MCF 10A (cell line): ENCODE results near the gene TNFRSF12A. TPM values are rescaled to one million over a fixed set of nuclear protein-coding genes. Genes with fewer than 3 reads are reported as not detected.
"Not testable (repeated sequence)": the region's sequence is repeated elsewhere in the genome, so short reads cannot be mapped to it uniquely, and the experiment has no call there.

Experiments
- BruUV-seq: library from RNA; stranded (reverse); fragments of 400-500 nt; replicated peaks from 2 replicates; lab custom pipeline; 2021; lab: Mats Ljungman, UMichigan
- CTCF ChIA-PET: fragments of 300-600 bp; sonication (Branson Sonifier 250); formaldehyde crosslinking; extraction: SDS; loops from one replicate; lab custom pipeline; 2021; ENCODE audit warnings: antibody characterized with exemption, inconsistent platforms; lab: Yijun Ruan, JAX
- POLR2A ChIA-PET: fragments of 300-600, 350-650 bp; sonication (Branson Sonifier 250); formaldehyde crosslinking; extraction: SDS; loops from one replicate; lab custom pipeline; 2020; ENCODE audit warnings: antibody characterized with exemption, inconsistent platforms; lab: Yijun Ruan, JAX
- DNase-seq: peaks from one replicate; pipeline ENCODE4 v3.0.0-alpha.2; 2018; ENCODE audit not compliant: unreplicated experiment
- H3K27ac Mint-ChIP-seq: one replicate; pipeline ENCODE4 v1.8.0; 2022; ENCODE audit warnings: mild to moderate bottlenecking, low read depth, mixed read lengths; ENCODE audit not compliant: unreplicated experiment
- H3K27me3 Mint-ChIP-seq: one replicate; pipeline ENCODE4 v1.8.0; 2022; ENCODE audit warnings: mixed read lengths; ENCODE audit not compliant: insufficient read depth, unreplicated experiment
- H3K36me3 Mint-ChIP-seq: one replicate; pipeline ENCODE4 v1.8.0; 2022; ENCODE audit warnings: mild to moderate bottlenecking, moderate library complexity, mixed read lengths; ENCODE audit not compliant: insufficient read depth, unreplicated experiment
- H3K4me1 Mint-ChIP-seq: one replicate; pipeline ENCODE4 v1.8.0; 2022; ENCODE audit warnings: mixed read lengths; ENCODE audit not compliant: insufficient read depth, unreplicated experiment
- H3K4me3 Mint-ChIP-seq: one replicate; pipeline ENCODE4 v1.8.0; 2022; ENCODE audit warnings: mild to moderate bottlenecking, moderate library complexity, mixed read lengths; ENCODE audit not compliant: unreplicated experiment
- H3K9me3 Mint-ChIP-seq: one replicate; pipeline ENCODE4 v1.8.0; 2022; ENCODE audit warnings: mixed read lengths; ENCODE audit not compliant: unreplicated experiment
- intact Hi-C: fragments of 100-400 bp; cut with micrococcal nuclease; formaldehyde crosslinking; loops from 2 replicates; pipeline ENCODE4 v1.14.1; 2022
- total RNA-seq: library from RNA; stranded (reverse); gene quantifications from 2 replicates; pipeline ENCODE4 v1.2.3, GENCODE V29; 2022
- TF ChIP-seq, protein P1 (sequence below): fragments of 200-600 bp; IDR thresholded peaks from one replicate; pipeline ENCODE4 v1.8.0; 2022; ENCODE audit warnings: antibody characterized with exemption, mild to moderate bottlenecking; ENCODE audit not compliant: unreplicated experiment

TNFRSF12A gene
- total RNA-seq, 1 experiment from 2014 or later: 641 TPM

DNA sequence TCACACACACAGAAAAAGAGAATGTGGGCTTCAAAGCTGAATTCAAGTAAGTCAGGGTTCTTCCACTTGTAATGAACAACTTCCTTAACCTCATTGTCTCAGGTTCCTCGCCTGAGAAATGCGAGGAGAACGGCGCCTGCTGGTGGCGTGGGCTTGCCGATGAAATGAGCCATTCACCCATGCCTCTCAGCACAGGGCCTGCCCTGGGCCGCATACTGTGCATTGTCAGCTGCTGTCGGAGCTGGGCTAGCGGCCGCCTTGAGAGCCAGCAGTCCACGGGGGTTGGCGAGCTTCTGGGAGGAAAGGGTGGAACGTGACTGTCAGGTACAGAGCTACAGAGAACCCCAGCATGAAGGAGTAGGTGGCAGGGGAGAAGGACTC lies 33.2 kb downstream of the TNFRSF12A start:
- intact Hi-C loops, H3K9me3 Mint-ChIP-seq, BruUV-seq, H3K36me3 Mint-ChIP-seq, H3K27ac Mint-ChIP-seq, DNase-seq, H3K4me3 Mint-ChIP-seq, H3K4me1 Mint-ChIP-seq, CTCF ChIA-PET: not testable (repeated sequence)
- H3K27me3 Mint-ChIP-seq: peaks cover 31% of the 10 kb centered on the region
- POLR2A ChIA-PET: interaction anchor here (0.7 kb wide), 1 partner anchor 11 kb away, joined by 3 read pairs; no protein-coding TSS in a partner anchor

DNA sequence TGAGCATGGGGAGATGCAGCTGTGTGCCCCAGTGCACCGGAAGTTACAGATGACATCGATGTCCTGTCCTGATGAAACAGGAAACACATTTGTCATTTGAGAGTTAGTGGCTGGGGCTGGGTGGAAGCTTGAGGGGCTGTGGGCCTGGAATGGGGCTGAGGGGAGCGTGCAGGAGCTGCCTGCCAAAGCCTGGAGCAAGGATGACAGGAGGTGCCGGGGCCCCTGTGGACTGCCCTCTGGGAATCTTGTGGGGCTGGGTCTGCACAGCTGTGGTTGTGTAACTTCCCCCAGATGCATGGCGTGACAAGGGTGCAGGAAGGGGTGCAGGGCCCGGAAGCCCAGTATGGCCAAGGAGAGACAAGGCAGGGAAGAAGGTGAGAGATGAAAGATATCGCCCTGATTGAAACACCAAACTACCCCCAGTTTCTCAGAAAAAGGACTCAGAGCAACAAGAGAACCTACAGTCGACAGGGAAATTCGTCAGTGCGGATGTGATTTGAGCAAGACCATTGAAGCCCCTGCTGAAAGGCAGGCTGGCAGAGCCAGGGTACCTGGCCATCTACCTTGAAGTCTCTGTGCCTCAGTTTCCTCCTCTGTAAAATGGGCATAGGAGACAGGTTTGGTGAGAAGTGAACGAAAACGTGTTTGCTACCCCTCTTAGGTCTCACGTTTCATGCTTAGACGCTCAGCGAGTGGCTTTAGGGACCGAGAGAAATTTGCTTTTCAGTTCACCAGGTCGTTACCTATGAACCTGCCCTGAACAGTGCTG lies 35.0 kb downstream of the TNFRSF12A start:
- CTCF ChIA-PET: interaction anchor here (0.6 to 1.0 kb wide), 2 partner anchors 24 to 117 kb away, joined by 3 to 5 read pairs; no protein-coding TSS in a partner anchor
- Mint-ChIP-seq H3K36me3 (no peaks in the 10 kb centered on the region), H3K9me3 (no peaks in the 10 kb centered on the region), H3K27me3 (peaks cover 22% of the 10 kb centered on the region), H3K4me3 (no peak overlapping the region), H3K4me1 (no peaks in the 10 kb centered on the region), H3K27ac (no peak overlapping the region)
- BruUV-seq: no TSS peak
- intact Hi-C loops: no loop called here
- POLR2A ChIA-PET: interaction anchor here (0.8 kb wide), 1 partner anchor 68 kb away, joined by 3 read pairs; no protein-coding TSS in a partner anchor
- TF ChIP-seq, protein P1, sequence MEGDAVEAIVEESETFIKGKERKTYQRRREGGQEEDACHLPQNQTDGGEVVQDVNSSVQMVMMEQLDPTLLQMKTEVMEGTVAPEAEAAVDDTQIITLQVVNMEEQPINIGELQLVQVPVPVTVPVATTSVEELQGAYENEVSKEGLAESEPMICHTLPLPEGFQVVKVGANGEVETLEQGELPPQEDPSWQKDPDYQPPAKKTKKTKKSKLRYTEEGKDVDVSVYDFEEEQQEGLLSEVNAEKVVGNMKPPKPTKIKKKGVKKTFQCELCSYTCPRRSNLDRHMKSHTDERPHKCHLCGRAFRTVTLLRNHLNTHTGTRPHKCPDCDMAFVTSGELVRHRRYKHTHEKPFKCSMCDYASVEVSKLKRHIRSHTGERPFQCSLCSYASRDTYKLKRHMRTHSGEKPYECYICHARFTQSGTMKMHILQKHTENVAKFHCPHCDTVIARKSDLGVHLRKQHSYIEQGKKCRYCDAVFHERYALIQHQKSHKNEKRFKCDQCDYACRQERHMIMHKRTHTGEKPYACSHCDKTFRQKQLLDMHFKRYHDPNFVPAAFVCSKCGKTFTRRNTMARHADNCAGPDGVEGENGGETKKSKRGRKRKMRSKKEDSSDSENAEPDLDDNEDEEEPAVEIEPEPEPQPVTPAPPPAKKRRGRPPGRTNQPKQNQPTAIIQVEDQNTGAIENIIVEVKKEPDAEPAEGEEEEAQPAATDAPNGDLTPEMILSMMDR: no peak
- no peak for DNase-seq

DNA sequence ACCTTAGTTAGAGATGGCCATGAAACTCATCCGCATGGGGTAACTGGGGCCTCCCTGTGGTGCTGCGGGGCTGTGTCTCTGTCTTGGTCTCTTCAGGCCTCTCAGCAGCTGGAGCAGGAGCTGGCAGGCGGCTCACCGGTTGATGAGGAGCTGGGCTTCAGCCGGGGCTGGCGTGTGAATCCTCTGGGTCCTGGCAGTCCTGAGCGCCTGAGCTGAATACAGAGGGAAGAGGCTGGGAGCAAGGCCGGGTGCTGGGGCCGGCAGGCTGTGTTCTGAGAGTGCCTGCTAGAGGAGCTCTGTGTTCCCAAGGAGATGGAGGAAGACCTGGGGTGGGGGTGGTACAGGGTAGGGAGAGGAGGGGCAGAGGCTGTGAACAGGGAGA lies 35.6 kb downstream of the TNFRSF12A start:
- BruUV-seq, H3K9me3 Mint-ChIP-seq, intact Hi-C loops, H3K4me1 Mint-ChIP-seq, DNase-seq, H3K27ac Mint-ChIP-seq, H3K4me3 Mint-ChIP-seq, H3K36me3 Mint-ChIP-seq: not testable (repeated sequence)
- CTCF ChIA-PET: interaction anchor here (0.6 to 1.0 kb wide), 3 partner anchors 24 to 116 kb away, joined by 3 to 5 read pairs (median 3); no protein-coding TSS in a partner anchor
- POLR2A ChIA-PET: interaction anchor here (0.8 kb wide), 1 partner anchor 67 kb away, joined by 3 read pairs; no protein-coding TSS in a partner anchor
- peaks cover 16% of the 10 kb centered on the region for H3K27me3 Mint-ChIP-seq

DNA sequence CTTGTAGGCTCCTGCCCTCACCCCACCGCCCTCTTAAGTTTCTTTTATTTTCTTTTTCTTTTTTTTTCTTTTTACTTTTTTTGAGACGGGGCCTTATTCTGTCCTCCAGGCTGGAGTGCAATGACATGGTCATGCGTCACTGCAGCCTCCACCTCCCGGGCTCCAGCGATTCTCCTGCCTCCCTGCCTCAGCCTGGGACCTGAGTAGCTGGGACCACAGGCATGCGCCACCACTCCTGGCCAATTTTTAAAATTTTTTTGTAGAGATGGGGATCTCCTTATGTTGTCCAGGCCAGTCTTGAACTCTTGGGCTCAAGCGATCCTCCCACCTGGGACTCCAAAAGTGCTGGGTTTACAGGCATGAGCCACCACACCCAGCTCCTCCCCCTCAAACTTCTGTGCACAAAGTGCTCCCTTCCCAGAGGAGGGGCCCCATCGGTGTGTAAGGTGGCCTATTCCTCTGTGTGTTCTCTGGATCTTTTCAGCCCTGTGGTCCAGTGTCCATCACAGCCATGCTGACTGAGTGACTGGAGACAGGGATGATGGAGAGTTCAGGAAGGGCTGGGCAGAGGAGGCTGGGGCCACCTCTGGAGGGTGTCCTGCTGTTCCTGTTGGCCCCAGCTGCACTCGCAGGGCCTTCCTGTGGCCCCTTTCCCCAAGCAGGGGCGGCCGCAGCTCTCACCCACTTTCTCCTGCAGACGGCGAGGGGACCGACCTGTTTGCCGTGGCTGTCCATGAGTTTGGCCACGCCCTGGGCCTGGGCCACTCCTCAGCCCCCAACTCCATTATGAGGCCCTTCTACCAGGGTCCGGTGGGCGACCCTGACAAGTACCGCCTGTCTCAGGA lies 36.4 kb downstream of the TNFRSF12A start:
- TF ChIP-seq, protein P1: no peak
- intact Hi-C loops: no loop called here
- no peak for DNase-seq
- CTCF ChIA-PET: interaction anchor here (0.6 to 2.5 kb wide), 6 partner anchors 9 to 115 kb away, joined by 3 to 11 read pairs (median 3); no protein-coding TSS in a partner anchor
- H3K4me1 Mint-ChIP-seq: no peaks in the 10 kb centered on the region
- no TSS peak for BruUV-seq
- no peaks in the 10 kb centered on the region for H3K36me3 Mint-ChIP-seq
- H3K9me3 Mint-ChIP-seq: no peaks in the 10 kb centered on the region
- no peak overlapping the region for H3K27ac Mint-ChIP-seq
- peaks cover 11% of the 10 kb centered on the region for H3K27me3 Mint-ChIP-seq
- POLR2A ChIA-PET: interaction anchor here (0.7 kb wide), 1 partner anchor 78 kb away, joined by 3 read pairs; no protein-coding TSS in a partner anchor
- no peak overlapping the region for H3K4me3 Mint-ChIP-seq
